Measurements from ENCODE around the gene MYH9.

MYH9 gene

DNA sequence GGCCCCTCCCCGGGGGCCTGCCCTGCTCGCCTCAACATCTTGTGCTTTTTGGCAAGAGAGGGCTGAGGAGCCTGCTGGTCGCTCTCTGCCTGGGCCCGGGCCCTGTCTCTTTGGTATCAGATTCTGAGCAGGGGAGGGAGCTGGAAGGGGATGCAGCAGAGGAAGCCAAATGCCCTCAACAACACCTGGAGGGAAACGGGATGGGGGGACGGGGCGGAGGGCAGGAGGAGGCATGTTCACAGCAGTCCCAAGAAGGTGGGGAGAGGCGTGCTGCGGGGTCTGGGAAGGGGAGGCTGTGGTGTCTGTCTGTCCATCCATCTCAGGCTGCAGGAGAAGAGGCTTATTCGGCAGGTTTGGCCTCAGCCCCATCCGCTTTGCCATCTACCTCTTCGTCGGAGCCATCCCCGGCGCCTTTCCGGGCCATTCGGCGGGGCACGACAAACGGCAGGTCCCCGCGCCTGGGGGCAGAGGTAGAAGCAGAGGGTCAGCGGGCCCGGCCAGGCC, 105.4 kb downstream of the MYH9 start:
- DNase-seq (ENCODE audit: extremely low read depth, insufficient read length), result no peak
- Histone ChIP-seq H3K4me3 (replicated peaks; ENCODE audit: low read depth, low read length) (no peak overlapping the region), H3K27me3 (replicated peaks; ENCODE audit: control insufficient read depth, insufficient read depth, low read length) (no peaks in the 10 kb centered on the region), H3K36me3 (ENCODE audit: control insufficient read depth, insufficient read depth, low read length) (peaks cover 44% of the 10 kb centered on the region)
- TF ChIP-seq, protein P1, sequence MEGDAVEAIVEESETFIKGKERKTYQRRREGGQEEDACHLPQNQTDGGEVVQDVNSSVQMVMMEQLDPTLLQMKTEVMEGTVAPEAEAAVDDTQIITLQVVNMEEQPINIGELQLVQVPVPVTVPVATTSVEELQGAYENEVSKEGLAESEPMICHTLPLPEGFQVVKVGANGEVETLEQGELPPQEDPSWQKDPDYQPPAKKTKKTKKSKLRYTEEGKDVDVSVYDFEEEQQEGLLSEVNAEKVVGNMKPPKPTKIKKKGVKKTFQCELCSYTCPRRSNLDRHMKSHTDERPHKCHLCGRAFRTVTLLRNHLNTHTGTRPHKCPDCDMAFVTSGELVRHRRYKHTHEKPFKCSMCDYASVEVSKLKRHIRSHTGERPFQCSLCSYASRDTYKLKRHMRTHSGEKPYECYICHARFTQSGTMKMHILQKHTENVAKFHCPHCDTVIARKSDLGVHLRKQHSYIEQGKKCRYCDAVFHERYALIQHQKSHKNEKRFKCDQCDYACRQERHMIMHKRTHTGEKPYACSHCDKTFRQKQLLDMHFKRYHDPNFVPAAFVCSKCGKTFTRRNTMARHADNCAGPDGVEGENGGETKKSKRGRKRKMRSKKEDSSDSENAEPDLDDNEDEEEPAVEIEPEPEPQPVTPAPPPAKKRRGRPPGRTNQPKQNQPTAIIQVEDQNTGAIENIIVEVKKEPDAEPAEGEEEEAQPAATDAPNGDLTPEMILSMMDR (IDR thresholded peaks at IDR 0.05; ENCODE audit: insufficient read depth, low read length, poor library complexity, severe bottlenecking), result no peak

DNA sequence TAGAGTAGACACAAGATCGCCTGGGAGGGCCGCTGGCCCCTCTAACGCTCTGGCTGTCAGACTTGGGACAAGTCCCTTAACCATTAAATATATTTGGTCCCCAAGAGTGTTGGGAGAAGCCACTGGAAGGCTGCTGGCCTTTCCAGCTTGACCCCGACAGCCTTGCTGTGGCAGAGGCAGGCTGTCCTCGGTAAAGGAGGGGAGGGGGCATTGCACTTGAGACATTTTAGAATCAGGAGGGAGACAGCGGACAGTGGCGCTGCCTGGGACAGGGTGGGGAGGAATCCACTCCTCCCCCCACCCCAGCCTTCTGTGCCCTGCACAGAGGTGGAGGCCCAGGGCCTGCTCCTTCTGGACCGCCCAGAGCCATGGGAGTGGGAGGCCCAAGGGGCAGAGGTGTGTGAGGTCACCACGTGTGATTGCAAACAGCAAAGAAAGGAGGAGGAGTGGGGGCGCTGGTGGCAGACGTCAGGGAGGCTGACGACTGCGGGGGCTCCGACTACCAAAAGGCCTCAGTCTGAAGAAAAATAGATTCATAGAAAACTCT, 105.9 kb downstream of the MYH9 start:
- TF ChIP-seq, protein P1 (IDR thresholded peaks at IDR 0.05; ENCODE audit: insufficient read depth, low read length, poor library complexity, severe bottlenecking), result no peak
- Histone ChIP-seq H3K36me3 (ENCODE audit: control insufficient read depth, insufficient read depth, low read length) (peaks cover 41% of the 10 kb centered on the region), H3K27me3 (replicated peaks; ENCODE audit: control insufficient read depth, insufficient read depth, low read length) (no peaks in the 10 kb centered on the region), H3K4me3 (replicated peaks; ENCODE audit: low read depth, low read length) (no peak overlapping the region)
- no peak for DNase-seq (ENCODE audit: extremely low read depth, insufficient read length)

DNA sequence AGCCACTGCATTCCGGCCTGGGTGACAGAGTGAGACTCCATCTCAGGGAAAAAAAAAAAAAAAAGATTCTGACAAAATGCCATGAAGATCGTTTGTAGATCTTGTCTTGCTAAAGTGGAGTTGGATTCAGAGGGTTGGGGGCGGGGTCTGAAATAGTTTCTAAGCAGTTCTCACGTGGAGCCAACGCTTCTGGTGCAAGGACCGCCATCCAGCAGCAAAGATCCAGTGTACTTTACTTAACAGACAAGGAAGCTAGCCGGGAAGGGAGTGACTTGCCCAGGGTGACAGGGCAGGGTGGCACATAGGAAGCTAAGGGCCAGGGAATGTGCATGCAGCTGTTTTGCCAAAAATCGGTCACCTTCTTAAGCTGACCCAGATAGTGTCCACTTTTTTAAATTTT, 107.4 kb downstream of the MYH9 start:
- DNase-seq (ENCODE audit: extremely low read depth, insufficient read length), result no peak
- Histone ChIP-seq H3K27me3 (replicated peaks; ENCODE audit: control insufficient read depth, insufficient read depth, low read length) (no peaks in the 10 kb centered on the region), H3K4me3 (replicated peaks; ENCODE audit: low read depth, low read length) (no peak overlapping the region), H3K36me3 (ENCODE audit: control insufficient read depth, insufficient read depth, low read length) (peaks cover 28% of the 10 kb centered on the region)
- TF ChIP-seq, protein P1 (IDR thresholded peaks at IDR 0.05; ENCODE audit: insufficient read depth, low read length, poor library complexity, severe bottlenecking), result no peak

DNA sequence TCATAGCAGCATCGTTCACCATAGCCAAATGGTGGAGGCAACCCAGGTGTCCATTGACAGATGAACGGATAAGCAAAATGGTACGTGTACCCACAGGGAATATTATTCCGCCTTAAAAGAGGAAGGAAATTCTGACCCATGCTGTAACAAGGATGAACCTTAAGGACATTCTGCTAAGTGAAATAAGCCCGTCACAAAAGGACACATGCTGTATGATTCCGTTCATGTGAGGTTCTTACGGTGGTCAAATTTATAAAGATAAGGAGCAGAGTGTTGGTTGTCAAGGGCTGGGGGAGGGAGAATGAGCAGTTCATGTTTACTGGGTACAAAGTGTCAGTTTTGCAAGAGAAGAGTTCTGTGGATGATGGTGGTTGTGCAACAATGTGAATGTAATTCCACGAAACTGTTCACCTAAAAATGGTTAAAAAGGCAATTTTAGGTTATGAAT, 108.5 kb downstream of the MYH9 start:
- no peak for DNase-seq (ENCODE audit: extremely low read depth, insufficient read length)
- H3K27me3 ChIP-seq (replicated peaks; ENCODE audit: control insufficient read depth, insufficient read depth, low read length), result no peaks in the 10 kb centered on the region
- TF ChIP-seq, protein P1 (IDR thresholded peaks at IDR 0.05; ENCODE audit: insufficient read depth, low read length, poor library complexity, severe bottlenecking), result no peak
- H3K36me3 ChIP-seq (ENCODE audit: control insufficient read depth, insufficient read depth, low read length), result peaks cover 17% of the 10 kb centered on the region
- H3K4me3 ChIP-seq (replicated peaks; ENCODE audit: low read depth, low read length), result no peak overlapping the region

DNA sequence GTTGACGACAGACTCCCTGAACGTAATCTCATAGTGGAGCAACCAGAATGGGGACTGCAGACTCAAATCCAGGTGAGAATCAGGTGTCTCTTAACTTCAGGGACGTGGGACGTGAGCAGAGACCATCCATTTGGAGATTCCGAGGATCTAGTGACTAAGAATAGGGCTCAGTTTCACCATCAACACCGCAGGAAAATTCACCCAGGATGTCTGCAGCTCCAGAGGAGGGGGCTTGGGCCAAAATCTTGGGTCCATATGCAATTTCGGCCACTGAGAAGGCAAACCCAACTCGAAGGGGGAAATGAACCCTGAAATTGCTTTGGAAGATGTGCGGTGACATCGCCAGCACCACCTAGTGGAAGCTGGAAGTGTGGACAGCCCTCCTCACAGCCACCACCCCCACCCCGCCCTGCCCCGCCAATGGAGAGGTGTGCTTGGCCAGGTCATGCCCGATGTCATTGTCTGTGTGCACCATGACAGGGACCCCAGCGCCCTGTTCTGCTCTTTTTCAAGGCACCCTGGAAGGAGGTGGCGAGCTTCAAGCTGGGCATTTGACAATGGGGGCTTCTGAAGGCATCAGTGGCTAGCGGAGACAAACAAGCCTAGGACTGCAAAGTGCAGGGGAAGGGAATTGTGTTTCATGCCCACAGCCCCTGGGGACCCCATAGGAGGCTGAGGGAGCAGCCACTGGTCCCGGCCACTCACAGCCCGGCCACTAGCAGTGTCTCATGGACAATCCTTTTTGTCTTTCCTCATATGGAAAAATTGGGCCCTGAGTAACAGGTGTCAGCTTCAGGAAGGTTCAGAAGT, 110.1 kb downstream of the MYH9 start:
- TF ChIP-seq, protein P1 (IDR thresholded peaks at IDR 0.05; ENCODE audit: insufficient read depth, low read length, poor library complexity, severe bottlenecking), result peak; percentile 87
- Histone ChIP-seq H3K36me3 (ENCODE audit: control insufficient read depth, insufficient read depth, low read length) (peaks cover 13% of the 10 kb centered on the region), H3K27me3 (replicated peaks; ENCODE audit: control insufficient read depth, insufficient read depth, low read length) (no peaks in the 10 kb centered on the region), H3K4me3 (replicated peaks; ENCODE audit: low read depth, low read length) (no peak overlapping the region)
- peak; percentile 73 for DNase-seq (ENCODE audit: extremely low read depth, insufficient read length)
